ENCODE results near the gene CCDC137. TPM values are rescaled to one million over a fixed set of nuclear protein-coding genes. Genes with fewer than 3 reads are reported as not detected.

Gene CCDC137
- total and polyA plus RNA-seq, 2 of the 13 experiments (the other 11 are each of a cell fraction or from before 2014, with no cell fraction given), result 14.6 to 39.1 TPM

GRCh38 chr17:81684442-81684911, 17.9 kb downstream of the CCDC137 start (continued):
- TF ChIP-seq ZBED4 (CRISPR knock-in tag; IDR thresholded peaks at IDR 0.05; ENCODE audit: borderline replicate concordance) (no peak), PHF5A (CRISPR knock-in tag; IDR thresholded peaks at IDR 0.05; ENCODE audit: low read depth, unreplicated experiment) (no peak), TFDP1 (CRISPR knock-in tag; IDR thresholded peaks at IDR 0.05; ENCODE audit: borderline replicate concordance) (peak; percentile 80), ZNF768 (CRISPR knock-in tag; IDR thresholded peaks at IDR 0.05) (no peak), ZNF564 (CRISPR knock-in tag; IDR thresholded peaks at IDR 0.05) (no peak), ZFP36L1 (CRISPR knock-in tag; IDR thresholded peaks at IDR 0.05) (no peak), ZNF777 (CRISPR knock-in tag; IDR thresholded peaks at IDR 0.05) (no peak), MAFF (IDR thresholded peaks at IDR 0.05; ENCODE audit: low read depth, low read length) (no peak), MAX (IDR thresholded peaks at IDR 0.05) (peak; percentile 82), ZNF275 (CRISPR knock-in tag; IDR thresholded peaks at IDR 0.05; ENCODE audit: borderline replicate concordance) (no peak), LRRFIP1 (CRISPR knock-in tag; conservative IDR thresholded peaks at IDR 0.05) (no peak), ZNF160 (CRISPR knock-in tag; IDR thresholded peaks at IDR 0.05) (no peak), SP5 (CRISPR knock-in tag; IDR thresholded peaks at IDR 0.05; ENCODE audit: borderline replicate concordance, low read depth) (no peak), MEIS2 (CRISPR knock-in tag; IDR thresholded peaks at IDR 0.05) (no peak), HOXA3 (CRISPR knock-in tag; IDR thresholded peaks at IDR 0.05) (no peak), ZKSCAN5 (CRISPR knock-in tag; IDR thresholded peaks at IDR 0.05) (no peak), ZNF446 (CRISPR knock-in tag; IDR thresholded peaks at IDR 0.05) (no peak; the same call in 1 of the 2 replicates), SIX1 (CRISPR knock-in tag; IDR thresholded peaks at IDR 0.05; ENCODE audit: borderline replicate concordance) (no peak), SNRNP70 (IDR thresholded peaks at IDR 0.05; ENCODE audit: low read depth, low read length) (no peak), ZFP62 (CRISPR knock-in tag; IDR thresholded peaks at IDR 0.05) (no peak), ZNF431 (CRISPR knock-in tag; IDR thresholded peaks at IDR 0.05; ENCODE audit: borderline replicate concordance, low read depth) (0 out of 2 replicates have a peak, but pooled peaks have one; percentile 0), BRCA1 (CRISPR knock-in tag; IDR thresholded peaks at IDR 0.05) (no peak), ZSCAN31 (CRISPR knock-in tag; IDR thresholded peaks at IDR 0.05; ENCODE audit: low read depth) (no peak)
